HG03469 (cell line): ENCODE results near the gene DBN1.
"Not testable (repeated sequence)": the region's sequence is repeated elsewhere in the genome, so short reads cannot be mapped to it uniquely, and the experiment has no call there.

Experiments used
- ATAC-seq: cut with Tn5 transposase; IDR thresholded peaks from one replicate; pipeline ENCODE4 v1.9.1; 2021; ENCODE audit warnings: mild to moderate bottlenecking, moderate library complexity, moderate number of reproducible peaks; ENCODE audit not compliant: unreplicated experiment

The DBN1 gene

GRCh38 chr5:177431317-177432142 is 41.9 kb downstream of the DBN1 start:
- ATAC-seq, result peak; percentile 32

- ATAC-seq, result no peak
Measured at GRCh38 chr5:177430972-177431316, 42.5 kb downstream of the DBN1 start.

- ATAC-seq, result no peak
Measured at GRCh38 chr5:177430140-177430951, 43.1 kb downstream of the DBN1 start.

- no peak for ATAC-seq
Measured at GRCh38 chr5:177429248-177430040, 44.0 kb downstream of the DBN1 start.

GRCh38 chr5:177428574-177429217 is 44.7 kb downstream of the DBN1 start:
- no peak for ATAC-seq

GRCh38 chr5:177427919-177428573 is 45.4 kb downstream of the DBN1 start:
- ATAC-seq, result no peak

- no peak for ATAC-seq
Measured at GRCh38 chr5:177427211-177427822, 46.1 kb downstream of the DBN1 start.

GRCh38 chr5:177426566-177427210 is 46.7 kb downstream of the DBN1 start, which contains the start of gene GRK6:
Gene GRK6, plus strand, starts transcription at chr5:177426676. Its CDS starts 170 bp downstream, at chr5:177426846.
- peak; percentile 2 for ATAC-seq

- peak; percentile 69 for ATAC-seq
Measured at GRCh38 chr5:177425801-177426565, 47.5 kb downstream of the DBN1 start.

GRCh38 chr5:177425196-177425800 is 48.1 kb downstream of the DBN1 start:
- no peak for ATAC-seq

GRCh38 chr5:177423671-177424070 is 49.8 kb downstream of the DBN1 start:
- no peak for ATAC-seq

GRCh38 chr5:177421062-177421798 is 52.2 kb downstream of the DBN1 start:
- ATAC-seq, result no peak

GRCh38 chr5:177420472-177420871 is 53.0 kb downstream of the DBN1 start:
- ATAC-seq, result not testable (repeated sequence)

GRCh38 chr5:177419046-177419445 is 54.4 kb downstream of the DBN1 start:
- no peak for ATAC-seq

- ATAC-seq, result not testable (repeated sequence)
Measured at GRCh38 chr5:177417081-177417480, 56.4 kb downstream of the DBN1 start.

GRCh38 chr5:177414481-177414880 is 59.0 kb downstream of the DBN1 start:
- no peak for ATAC-seq

- no peak for ATAC-seq
Measured at GRCh38 chr5:177412603-177413233, 60.7 kb downstream of the DBN1 start.
